GM19468 (cell line): ENCODE results near the gene ATXN3L.

Experiments
- ATAC-seq: cut with Tn5 transposase; IDR thresholded peaks from one replicate; pipeline ENCODE4 v1.9.1; 2021; ENCODE audit warnings: mild to moderate bottlenecking, moderate library complexity, moderate number of reproducible peaks; ENCODE audit not compliant: unreplicated experiment; ENCODE audit errors: extremely low read depth

The ATXN3L gene

GRCh38 chrX:13272426-13272825 is 47.4 kb downstream of the ATXN3L start:
- no peak for ATAC-seq

GRCh38 chrX:13271511-13271910 is 48.3 kb downstream of the ATXN3L start:
- ATAC-seq, result no peak

GRCh38 chrX:13270360-13270759 is 49.5 kb downstream of the ATXN3L start:
- ATAC-seq, result no peak

DNA sequence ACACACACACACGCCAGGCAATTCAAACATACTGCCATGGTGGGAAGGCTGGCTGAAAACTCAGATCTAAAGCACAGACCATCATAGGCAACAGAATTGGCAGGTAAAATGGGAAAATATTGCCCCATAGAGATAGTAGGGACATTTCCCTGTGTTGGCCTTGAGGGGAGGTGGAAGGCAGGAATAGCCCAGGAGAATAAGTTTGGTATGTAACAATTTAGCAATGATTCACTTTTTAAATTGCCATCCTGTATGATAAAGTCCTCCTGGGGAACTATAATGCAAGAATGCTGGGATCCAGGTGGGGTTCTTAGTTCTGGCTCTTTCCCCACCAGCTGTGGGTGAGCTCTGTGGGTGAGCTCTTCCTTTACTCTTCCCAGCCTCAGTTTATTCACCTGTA is 51.0 kb downstream of the ATXN3L start:
- no peak for ATAC-seq
